ENCODE results near the gene NRDC. TPM values are rescaled to one million over a fixed set of nuclear protein-coding genes. Genes with fewer than 3 reads are reported as not detected.

The NRDC gene
- total RNA-seq, 1 donor from 2014 or later = 130 TPM

- Histone ChIP-seq H3K27me3 (ENCODE audit: low read depth) (no peaks in the 10 kb centered on the region), H3K27ac (replicated peaks) (no peak overlapping the region), H3K36me3 (peaks cover 93% of the 10 kb centered on the region), H3K9me3 (replicated peaks) (no peaks in the 10 kb centered on the region), H3K4me3 (no peak overlapping the region), H3K4me1 (peaks cover 20% of the 10 kb centered on the region)
- TF ChIP-seq CTCF (IDR thresholded peaks at IDR 0.05; ENCODE audit: borderline replicate concordance) = no peak
- intact Hi-C loops (cut with micrococcal nuclease) = no loop called here
- no peak for DNase-seq
These were observed 83.7 kb downstream of the NRDC start for GRCh38 chr1:51794868-51795267.

- no peak for DNase-seq
- Histone ChIP-seq H3K4me1 (peaks cover 14% of the 10 kb centered on the region), H3K27ac (replicated peaks) (peak overlapping the region; percentile 18), H3K36me3 (peaks cover 93% of the 10 kb centered on the region), H3K4me3 (no peak overlapping the region), H3K27me3 (ENCODE audit: low read depth) (no peaks in the 10 kb centered on the region), H3K9me3 (replicated peaks) (no peaks in the 10 kb centered on the region)
- intact Hi-C loops (cut with micrococcal nuclease) = no loop called here
- TF ChIP-seq CTCF (IDR thresholded peaks at IDR 0.05; ENCODE audit: borderline replicate concordance) = no peak
These were observed 84.3 kb downstream of the NRDC start for GRCh38 chr1:51794260-51794659.

GRCh38 chr1:51792864-51793263 is 85.7 kb downstream of the NRDC start:
- intact Hi-C loops (cut with micrococcal nuclease) = no loop called here
- Histone ChIP-seq H3K36me3 (peaks cover 95% of the 10 kb centered on the region), H3K9me3 (replicated peaks) (no peaks in the 10 kb centered on the region), H3K27me3 (ENCODE audit: low read depth) (no peaks in the 10 kb centered on the region), H3K4me3 (no peak overlapping the region), H3K4me1 (peaks cover 11% of the 10 kb centered on the region), H3K27ac (replicated peaks) (peak overlapping the region; percentile 9)
- TF ChIP-seq CTCF (IDR thresholded peaks at IDR 0.05; ENCODE audit: borderline replicate concordance) = no peak
- DNase-seq = no peak

- H3K4me1 ChIP-seq = peaks cover 11% of the 10 kb centered on the region
- H3K27me3 ChIP-seq (ENCODE audit: low read depth) = no peaks in the 10 kb centered on the region
- TF ChIP-seq CTCF (IDR thresholded peaks at IDR 0.05; ENCODE audit: borderline replicate concordance) = no peak
- no peak overlapping the region for H3K4me3 ChIP-seq
- H3K36me3 ChIP-seq = peaks cover 95% of the 10 kb centered on the region
- DNase-seq = no peak
- H3K27ac ChIP-seq (replicated peaks) = no peak overlapping the region
- intact Hi-C loops (cut with micrococcal nuclease) = no loop called here
- H3K9me3 ChIP-seq (replicated peaks) = no peaks in the 10 kb centered on the region
These were observed 86.6 kb downstream of the NRDC start for GRCh38 chr1:51791888-51792287.

GRCh38 chr1:51790385-51790784 is 88.1 kb downstream of the NRDC start:
- no peak for DNase-seq
- Histone ChIP-seq H3K9me3 (replicated peaks) (no peaks in the 10 kb centered on the region), H3K4me1 (peaks cover 16% of the 10 kb centered on the region), H3K27ac (replicated peaks) (no peak overlapping the region), H3K27me3 (ENCODE audit: low read depth) (no peaks in the 10 kb centered on the region), H3K36me3 (peaks cover 98% of the 10 kb centered on the region), H3K4me3 (no peak overlapping the region)
- intact Hi-C loops (cut with micrococcal nuclease) = no loop called here
- TF ChIP-seq CTCF (IDR thresholded peaks at IDR 0.05; ENCODE audit: borderline replicate concordance) = no peak

GRCh38 chr1:51789342-51789741 is 89.2 kb downstream of the NRDC start:
- DNase-seq = no peak
- H3K27ac ChIP-seq (replicated peaks) = no peak overlapping the region
- no peak overlapping the region for H3K4me3 ChIP-seq
- intact Hi-C loops (cut with micrococcal nuclease) = no loop called here
- no peak for TF ChIP-seq CTCF (IDR thresholded peaks at IDR 0.05; ENCODE audit: borderline replicate concordance)
- no peaks in the 10 kb centered on the region for H3K27me3 ChIP-seq (ENCODE audit: low read depth)
- peaks cover 26% of the 10 kb centered on the region for H3K4me1 ChIP-seq
- H3K9me3 ChIP-seq (replicated peaks) = no peaks in the 10 kb centered on the region
- H3K36me3 ChIP-seq = peaks cover 100% of the 10 kb centered on the region
